22Rv1 (cell line): Measurements from ENCODE around the gene PRSS23.

Experiments used
- CTCF ChIP-seq: fragments of 450-650 bp; IDR thresholded peaks from 2 replicates; pipeline ENCODE4 v1.5.1; 2017; ENCODE audit warnings: mild to moderate bottlenecking
- ZFX ChIP-seq: fragments of 450-650 bp; IDR thresholded peaks from 2 replicates; pipeline ENCODE4 v1.6.1; 2017; ENCODE audit warnings: antibody characterized with exemption, borderline replicate concordance

DNA sequence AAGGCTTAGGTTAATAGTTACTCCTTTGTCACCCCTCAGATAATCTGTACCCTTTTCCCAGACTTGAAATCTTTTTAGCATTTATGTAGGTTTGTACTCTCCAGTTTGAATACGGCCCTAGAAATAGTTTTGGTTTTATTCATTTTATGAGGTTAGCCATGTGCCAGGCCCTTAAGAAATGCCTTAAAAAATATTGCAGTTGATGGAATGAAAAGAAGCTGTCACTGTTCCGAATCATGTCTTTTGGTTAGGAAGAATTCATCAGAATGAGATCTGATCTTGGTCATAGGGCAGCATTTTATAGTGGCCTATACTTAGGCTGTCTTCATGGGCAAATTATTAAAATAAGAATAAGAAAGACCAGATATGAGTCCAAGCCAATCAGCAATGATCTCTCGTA is 14.8 kb upstream of the PRSS23 start:
- TF ChIP-seq CTCF (no peak), ZFX (no peak)
